GM15510 (cell line): Measurements from ENCODE around the gene BTRC.
A peak's percentile ranks its signal among the peaks of the same experiment; 100 is the strongest.

Experiments
- POLR2A ChIP-seq: IDR thresholded peaks from 3 replicates; pipeline ENCODE4 v1.6.1; 2011; ENCODE audit warnings: borderline replicate concordance; ENCODE audit not compliant: insufficient read length; ENCODE audit errors: extremely low read depth

BTRC gene

GRCh38 chr10:101580486-101581399, 226.8 kb downstream of the BTRC start:
- no peak for TF ChIP-seq POLR2A

- TF ChIP-seq POLR2A: no peak
These were observed 231.9 kb downstream of the BTRC start for GRCh38 chr10:101585841-101586240.

- TF ChIP-seq POLR2A: peak; percentile 66
These were observed 234.0 kb downstream of the BTRC start, which contains the start of the genes DPCD and POLL for GRCh38 chr10:101587725-101588653. Gene DPCD, plus strand, starts transcription at chr10:101588321. Its CDS starts 16 bp downstream, at chr10:101588337. Gene POLL, minus strand, starts transcription at chr10:101588257. Its CDS starts 897 bp downstream, at chr10:101587360.

GRCh38 chr10:101588879-101589278, 234.9 kb downstream of the BTRC start:
- no peak for TF ChIP-seq POLR2A

- no peak for TF ChIP-seq POLR2A
These were observed 241.8 kb downstream of the BTRC start for GRCh38 chr10:101595591-101596433.

- TF ChIP-seq POLR2A: no peak
These were observed 243.3 kb downstream of the BTRC start for GRCh38 chr10:101597091-101597900.

- TF ChIP-seq POLR2A: no peak
These were observed 247.6 kb downstream of the BTRC start for GRCh38 chr10:101601541-101601940.

- no peak for TF ChIP-seq POLR2A
These were observed 248.9 kb downstream of the BTRC start for GRCh38 chr10:101602761-101603398.
